ENCODE measurements around the gene CABLES2.

CABLES2 gene

GRCh38 chr20:62392621-62393334 is 14.3 kb downstream of the CABLES2 start:
- in situ Hi-C loops (cut with HindIII; ENCODE audit: low sequenced_read_pairs) = loop anchor here (25.0 kb wide), 1 partner anchor 105 kb away; no protein-coding TSS in a partner anchor

- in situ Hi-C loops (cut with HindIII; ENCODE audit: low sequenced_read_pairs) = loop anchor here (25.0 kb wide), 1 partner anchor 105 kb away; no protein-coding TSS in a partner anchor
Observed at GRCh38 chr20:62392077-62392418, 15.0 kb downstream of the CABLES2 start.

- in situ Hi-C loops (cut with HindIII; ENCODE audit: low sequenced_read_pairs) = loop anchor here (25.0 kb wide), 1 partner anchor 104 kb away; no protein-coding TSS in a partner anchor
Observed at GRCh38 chr20:62391165-62392076, 15.7 kb downstream of the CABLES2 start.

- in situ Hi-C loops (cut with HindIII; ENCODE audit: low sequenced_read_pairs) = loop anchor here (25.0 kb wide), 1 partner anchor 103 kb away; no protein-coding TSS in a partner anchor
Observed at GRCh38 chr20:62390317-62391164, 16.5 kb downstream of the CABLES2 start.

- in situ Hi-C loops (cut with HindIII; ENCODE audit: low sequenced_read_pairs) = loop anchor here (25.0 kb wide), 1 partner anchor 102 kb away; no protein-coding TSS in a partner anchor
Observed at GRCh38 chr20:62389601-62390087, 17.4 kb downstream of the CABLES2 start.

DNA sequence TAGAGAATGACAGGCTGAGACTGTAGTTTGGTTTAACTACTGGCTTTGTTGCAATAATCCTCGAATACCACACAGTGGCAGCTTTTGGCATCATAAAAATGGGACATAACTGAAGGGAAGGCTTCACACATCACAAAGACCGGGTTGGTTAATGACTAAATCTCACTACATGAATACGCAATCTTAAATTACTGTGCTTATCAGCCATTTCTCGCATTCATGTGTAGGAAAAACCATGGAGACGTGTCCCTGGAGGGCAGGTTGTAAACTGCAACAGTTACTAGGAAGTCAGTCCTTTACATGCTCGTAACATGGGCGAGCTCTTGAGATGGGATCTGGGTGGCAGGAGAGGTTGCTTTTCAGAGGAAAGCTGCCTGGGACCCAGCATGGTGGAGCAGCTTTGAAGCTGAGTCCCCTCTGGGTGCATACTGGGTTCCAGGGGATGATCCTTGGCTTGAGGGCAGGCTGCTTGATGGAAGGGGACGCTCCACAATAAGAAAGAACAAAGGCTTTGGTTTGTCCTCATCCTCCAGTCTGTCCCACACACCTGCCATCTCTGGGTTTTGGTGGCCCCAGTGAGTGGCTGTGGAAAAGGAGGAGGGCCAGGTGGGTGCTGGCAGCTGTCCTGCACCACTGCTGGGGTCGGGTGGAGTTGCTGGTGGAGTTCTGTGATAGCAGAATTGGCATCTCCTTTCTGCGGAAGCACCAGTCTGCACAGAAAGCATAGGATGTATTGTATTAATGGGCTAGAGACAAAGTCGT is 18.1 kb downstream of the CABLES2 start:
- in situ Hi-C loops (cut with HindIII; ENCODE audit: low sequenced_read_pairs) = loop anchor here (25.0 kb wide), 1 partner anchor 102 kb away; no protein-coding TSS in a partner anchor

- in situ Hi-C loops (cut with HindIII; ENCODE audit: low sequenced_read_pairs) = loop anchor here (25.0 kb wide), 1 partner anchor 101 kb away; no protein-coding TSS in a partner anchor
Observed at GRCh38 chr20:62387933-62388635, 19.0 kb downstream of the CABLES2 start.

GRCh38 chr20:62387219-62387913 is 19.7 kb downstream of the CABLES2 start:
- in situ Hi-C loops (cut with HindIII; ENCODE audit: low sequenced_read_pairs) = loop anchor here (25.0 kb wide), 1 partner anchor 100 kb away; no protein-coding TSS in a partner anchor

GRCh38 chr20:62386383-62387218 is 20.5 kb downstream of the CABLES2 start, which contains the start of gene RPS21:
Gene RPS21, plus strand, starts transcription at chr20:62387103. Its CDS starts 236 bp downstream, at chr20:62387339.
- in situ Hi-C loops (cut with HindIII; ENCODE audit: low sequenced_read_pairs) = loop anchor here (25.0 kb wide), 1 partner anchor 99 kb away; no protein-coding TSS in a partner anchor

DNA sequence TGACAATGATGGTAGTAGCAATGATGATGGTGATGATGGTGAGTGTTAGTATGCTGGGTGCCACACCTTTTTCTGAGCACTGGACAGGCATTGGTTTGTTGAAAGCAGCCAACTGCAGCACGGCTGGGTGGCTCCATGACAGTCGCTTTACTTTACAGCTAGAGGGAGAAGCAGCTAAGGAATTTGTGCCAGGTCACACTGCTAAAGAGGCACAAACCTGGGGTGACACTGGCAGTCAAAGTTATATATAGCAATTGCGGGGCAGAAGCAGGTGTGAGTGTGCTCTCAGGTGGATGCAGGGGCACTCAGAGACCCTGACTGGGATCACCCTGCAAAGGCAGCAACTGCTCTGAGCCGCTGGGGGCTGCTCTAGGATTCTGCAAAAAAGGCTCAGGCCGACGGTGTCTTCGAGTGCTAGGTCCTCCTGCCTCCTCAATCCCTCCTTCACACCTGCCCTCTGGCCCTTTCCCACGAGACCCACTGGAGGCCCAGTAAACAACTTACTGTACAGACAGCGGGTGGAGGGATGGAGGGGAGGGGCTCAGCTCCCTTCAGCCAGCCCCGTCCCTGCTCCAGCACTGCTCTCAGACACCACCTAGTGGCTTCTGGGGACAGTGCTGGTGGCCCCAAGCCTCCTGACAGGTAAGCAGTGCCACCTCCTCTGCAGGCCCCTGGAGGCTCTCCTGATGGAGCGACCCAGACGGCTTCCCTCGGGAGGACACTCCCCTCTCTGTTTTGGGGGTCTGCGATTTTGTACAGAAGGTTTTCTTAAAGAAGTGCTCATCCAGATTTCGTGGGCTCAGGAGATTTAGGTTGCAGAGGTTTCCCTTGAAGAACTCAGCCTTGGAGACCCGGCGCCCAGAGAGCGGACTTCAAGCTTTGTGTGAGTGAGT is 24.5 kb downstream of the CABLES2 start:
- in situ Hi-C loops (cut with HindIII; ENCODE audit: low sequenced_read_pairs) = loop anchor here (25.0 kb wide), 1 partner anchor 95 kb away; no protein-coding TSS in a partner anchor

DNA sequence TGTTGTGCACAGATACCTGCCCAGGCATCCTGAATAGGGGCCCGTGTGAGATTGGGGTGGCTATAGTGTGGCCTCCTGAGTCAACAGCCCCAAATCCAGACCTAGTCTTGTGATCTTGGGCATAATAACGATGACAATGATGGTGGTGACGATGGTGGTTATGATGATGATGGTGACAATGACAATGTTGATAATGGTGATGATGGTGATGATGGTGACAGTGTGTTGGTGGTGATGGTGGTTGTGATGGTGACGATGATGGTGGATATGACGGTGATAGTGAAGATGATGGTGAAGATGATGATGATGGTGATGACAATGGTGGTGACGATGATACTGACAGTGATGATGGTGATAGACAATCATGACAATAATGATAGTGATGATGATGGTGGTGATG is 25.2 kb downstream of the CABLES2 start:
- in situ Hi-C loops (cut with HindIII; ENCODE audit: low sequenced_read_pairs) = loop anchor here (25.0 kb wide), 1 partner anchor 95 kb away; no protein-coding TSS in a partner anchor

DNA sequence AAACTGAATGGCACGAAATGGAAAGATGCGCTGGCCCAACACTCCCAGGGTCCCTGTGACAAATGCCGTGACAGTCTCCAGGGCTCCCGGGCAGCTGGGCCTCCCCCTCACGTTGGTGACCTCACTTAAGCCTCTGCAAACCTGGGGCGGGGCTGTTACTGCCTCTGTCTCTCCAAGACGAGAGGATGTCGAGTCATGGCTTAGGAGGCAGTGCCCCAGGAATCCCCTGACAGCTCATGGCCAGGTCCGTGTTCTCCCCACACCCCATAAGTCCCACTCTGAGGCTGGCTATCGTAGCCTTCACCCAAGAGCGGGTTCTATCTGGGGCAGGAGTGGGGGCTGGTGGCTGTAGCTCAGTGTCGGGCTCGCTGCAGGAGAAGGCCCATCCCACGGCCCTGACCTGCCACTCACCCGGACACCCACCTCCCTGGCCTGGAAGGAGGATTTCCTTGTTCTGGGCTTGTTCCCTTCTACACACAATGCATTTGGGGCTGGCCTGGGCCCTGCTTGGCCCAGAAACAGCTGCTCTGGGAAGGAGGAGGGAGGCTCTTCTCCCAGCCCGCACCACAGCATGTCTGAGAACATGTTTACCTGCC is 25.8 kb downstream of the CABLES2 start:
- in situ Hi-C loops (cut with HindIII; ENCODE audit: low sequenced_read_pairs) = loop anchor here (25.0 kb wide), 1 partner anchor 94 kb away; no protein-coding TSS in a partner anchor

DNA sequence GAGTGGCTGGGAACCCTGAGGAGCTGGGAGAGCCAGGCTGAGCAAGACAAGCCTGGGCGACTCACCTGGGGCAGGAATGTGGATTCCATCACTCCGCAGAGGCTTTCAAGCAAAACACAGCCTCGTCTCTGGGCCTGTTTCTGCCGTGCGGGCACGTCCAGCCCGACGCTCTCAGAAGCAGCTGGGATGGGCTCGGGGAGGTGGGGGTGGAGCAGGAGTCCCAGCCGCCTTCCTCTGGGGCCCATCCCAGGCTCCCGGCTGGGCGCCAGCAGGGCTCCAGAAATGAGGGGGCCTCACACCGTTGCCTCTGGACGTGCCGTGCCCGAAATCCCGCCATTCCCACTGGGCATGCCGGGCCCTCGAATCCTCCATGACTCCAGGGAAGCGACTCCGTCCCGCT is 28.9 kb downstream of the CABLES2 start:
- in situ Hi-C loops (cut with HindIII; ENCODE audit: low sequenced_read_pairs) = loop anchor here (25.0 kb wide), 1 partner anchor 91 kb away; no protein-coding TSS in a partner anchor

GRCh38 chr20:62377615-62378178 is 29.4 kb downstream of the CABLES2 start:
- in situ Hi-C loops (cut with HindIII; ENCODE audit: low sequenced_read_pairs) = loop anchor here (25.0 kb wide), 1 partner anchor 90 kb away; no protein-coding TSS in a partner anchor

- in situ Hi-C loops (cut with HindIII; ENCODE audit: low sequenced_read_pairs) = loop anchor here (25.0 kb wide), 1 partner anchor 90 kb away; no protein-coding TSS in a partner anchor
Observed at GRCh38 chr20:62377064-62377461, 30.0 kb downstream of the CABLES2 start.
